ENCODE results near the gene KIF6.

DNA sequence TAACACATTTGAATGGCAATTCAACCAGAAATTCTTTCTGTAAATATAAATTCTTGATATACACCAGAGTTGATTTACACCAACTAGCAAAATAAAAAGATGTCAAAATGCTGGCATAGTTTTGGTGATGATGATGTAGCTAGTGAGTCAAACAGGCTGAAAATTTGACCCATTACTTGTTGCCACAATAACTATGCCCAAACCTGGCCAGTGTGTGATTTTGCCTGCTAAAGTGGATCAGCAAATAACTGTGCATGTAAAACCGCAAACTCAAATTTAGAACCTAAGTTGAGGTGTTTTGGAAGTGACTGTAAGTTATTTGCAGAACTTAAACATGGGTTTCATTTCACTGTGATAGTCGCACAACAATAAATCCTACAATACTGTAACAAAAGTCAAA, 125.9 kb downstream of the KIF6 start:
- TF ChIP-seq, protein P1, sequence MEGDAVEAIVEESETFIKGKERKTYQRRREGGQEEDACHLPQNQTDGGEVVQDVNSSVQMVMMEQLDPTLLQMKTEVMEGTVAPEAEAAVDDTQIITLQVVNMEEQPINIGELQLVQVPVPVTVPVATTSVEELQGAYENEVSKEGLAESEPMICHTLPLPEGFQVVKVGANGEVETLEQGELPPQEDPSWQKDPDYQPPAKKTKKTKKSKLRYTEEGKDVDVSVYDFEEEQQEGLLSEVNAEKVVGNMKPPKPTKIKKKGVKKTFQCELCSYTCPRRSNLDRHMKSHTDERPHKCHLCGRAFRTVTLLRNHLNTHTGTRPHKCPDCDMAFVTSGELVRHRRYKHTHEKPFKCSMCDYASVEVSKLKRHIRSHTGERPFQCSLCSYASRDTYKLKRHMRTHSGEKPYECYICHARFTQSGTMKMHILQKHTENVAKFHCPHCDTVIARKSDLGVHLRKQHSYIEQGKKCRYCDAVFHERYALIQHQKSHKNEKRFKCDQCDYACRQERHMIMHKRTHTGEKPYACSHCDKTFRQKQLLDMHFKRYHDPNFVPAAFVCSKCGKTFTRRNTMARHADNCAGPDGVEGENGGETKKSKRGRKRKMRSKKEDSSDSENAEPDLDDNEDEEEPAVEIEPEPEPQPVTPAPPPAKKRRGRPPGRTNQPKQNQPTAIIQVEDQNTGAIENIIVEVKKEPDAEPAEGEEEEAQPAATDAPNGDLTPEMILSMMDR (IDR thresholded peaks at IDR 0.05; ENCODE audit: insufficient read depth, low read length), result no peak
- no peak for TF ChIP-seq POLR2AphosphoS5 (IDR thresholded peaks at IDR 0.05; ENCODE audit: low read depth)
